Loucy (cell line): Measurements from ENCODE around the gene BLVRA.

Experiments used
- H2AFZ ChIP-seq: fragments of 200-600 bp; sonication (generic); 2 replicates; pipeline ENCODE4 v1.6.0; 2016; ENCODE audit warnings: antibody characterized with exemption, mild to moderate bottlenecking, low read length, moderate library complexity
- H3F3A ChIP-seq: fragments of 200-600 bp; 2 replicates; pipeline ENCODE4 v1.6.0; 2016; ENCODE audit warnings: antibody characterized with exemption, low read depth, mild to moderate bottlenecking
- H3K27me3 ChIP-seq: fragments of 200-600 bp; sonication (generic); 2 replicates; pipeline ENCODE4 v1.6.1; 2014; ENCODE audit warnings: low read length, mild to moderate bottlenecking; ENCODE audit not compliant: insufficient read depth, poor library complexity, severe bottlenecking
- H3K36me3 ChIP-seq: fragments of 200-600 bp; sonication (generic); 2 replicates; pipeline ENCODE4 v1.6.1; 2016; ENCODE audit warnings: low read length; ENCODE audit not compliant: insufficient read depth
- H3K4me1 ChIP-seq: fragments of 200-600 bp; sonication (generic); 2 replicates; pipeline ENCODE4 v1.5.1; 2014; ENCODE audit warnings: low read length, mild to moderate bottlenecking; ENCODE audit not compliant: insufficient read depth, poor library complexity, severe bottlenecking
- H3K4me2 ChIP-seq: fragments of 200-600 bp; sonication (generic); 2 replicates; pipeline ENCODE4 v1.6.0; 2014; ENCODE audit warnings: antibody characterized with exemption, low read length, low read depth, mild to moderate bottlenecking; ENCODE audit not compliant: poor library complexity, severe bottlenecking
- H3K4me3 ChIP-seq: fragments of 200-600 bp; sonication (generic); 2 replicates; pipeline ENCODE4 v1.5.1; 2014; ENCODE audit warnings: low read length, mild to moderate bottlenecking, mixed read lengths; ENCODE audit not compliant: poor library complexity, severe bottlenecking
- H3K79me2 ChIP-seq: fragments of 200-600 bp; sonication (generic); 2 replicates; pipeline ENCODE4 v1.6.1; 2014; ENCODE audit warnings: low read length; ENCODE audit not compliant: insufficient read depth
- H3K9ac ChIP-seq: fragments of 200-600 bp; sonication (generic); 2 replicates; pipeline ENCODE4 v1.6.0; 2014; ENCODE audit warnings: mild to moderate bottlenecking, low read depth, low read length, moderate library complexity; ENCODE audit not compliant: poor library complexity, severe bottlenecking
- H3K9me2 ChIP-seq: fragments of 200-600 bp; sonication (generic); replicated peaks from 2 replicates; pipeline ENCODE4 v1.6.1; 2016; ENCODE audit warnings: low read depth, low read length, mixed read lengths
- H3K9me3 ChIP-seq: fragments of 200-600 bp; sonication (generic); 2 replicates; pipeline ENCODE4 v1.6.1; 2014; ENCODE audit warnings: mild to moderate bottlenecking, antibody characterized with exemption, low read length, low read depth; ENCODE audit not compliant: insufficient read depth
- H4K20me1 ChIP-seq: fragments of 200-600 bp; sonication (generic); 2 replicates; pipeline ENCODE4 v1.6.0; 2014; ENCODE audit warnings: antibody characterized with exemption, low read length, mild to moderate bottlenecking; ENCODE audit not compliant: insufficient read depth, poor library complexity, severe bottlenecking
- EZH2phosphoT487 ChIP-seq: fragments of 200-600 bp; IDR thresholded peaks from 2 replicates; pipeline ENCODE4 v1.6.1; 2018; ENCODE audit warnings: antibody characterized with exemption, mild to moderate bottlenecking, moderate library complexity, borderline replicate concordance
- TF ChIP-seq, protein P1 (sequence below): fragments of 200-600 bp; sonication (generic); conservative IDR thresholded peaks from 2 replicates; pipeline ENCODE4 v1.5.1; 2014; ENCODE audit warnings: mild to moderate bottlenecking, antibody characterized with exemption, low read length

Gene BLVRA

DNA sequence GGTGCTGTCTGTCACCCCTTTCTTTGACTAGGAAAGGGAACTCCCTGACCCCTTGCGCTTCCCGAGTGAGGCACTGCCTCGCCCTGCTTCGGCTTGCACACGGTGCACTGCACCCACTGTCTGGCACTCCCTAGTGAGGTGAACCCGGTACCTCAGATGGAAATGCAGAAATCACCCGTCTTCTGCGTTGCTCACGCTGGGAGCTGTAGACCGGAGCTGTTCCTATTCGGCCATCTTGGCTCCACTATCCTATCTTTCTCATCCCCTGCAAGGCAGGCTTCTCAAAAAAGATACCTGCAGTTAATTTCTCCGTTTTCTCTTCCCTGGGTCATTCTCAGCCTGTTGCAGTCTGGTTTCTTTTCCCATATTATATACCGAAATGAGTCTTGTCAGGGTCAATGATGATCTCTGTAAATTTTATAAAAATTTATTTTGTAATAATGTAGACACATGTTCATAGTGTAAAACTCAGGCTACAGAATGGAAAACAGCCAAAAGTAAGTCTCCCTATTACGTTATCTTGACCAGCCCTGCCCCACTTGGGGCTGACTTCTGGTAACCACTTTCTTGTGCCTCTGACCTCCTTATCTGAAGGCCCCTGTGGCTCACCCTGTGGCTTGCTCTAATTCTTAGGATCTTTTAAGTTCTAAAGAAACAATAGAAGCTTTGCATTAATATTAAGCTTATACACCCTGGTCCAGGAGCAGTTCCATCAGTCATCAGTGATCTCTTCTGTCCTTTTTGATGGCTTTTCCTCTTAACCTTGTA, 20.7 kb downstream of the BLVRA start:
- Histone ChIP-seq H3K27me3 (no peaks in the 10 kb centered on the region), H3K4me2 (no peak overlapping the region), H3K9me2 (no peaks in the 10 kb centered on the region), H3K9me3 (no peaks in the 10 kb centered on the region), H4K20me1 (no peaks in the 10 kb centered on the region), H3F3A (no peaks in the 10 kb centered on the region), H2AFZ (no peak overlapping the region), H3K4me3 (no peak overlapping the region), H3K36me3 (no peaks in the 10 kb centered on the region), H3K9ac (no peak overlapping the region), H3K4me1 (no peaks in the 10 kb centered on the region), H3K79me2 (no peaks in the 10 kb centered on the region)
- TF ChIP-seq, protein P1, sequence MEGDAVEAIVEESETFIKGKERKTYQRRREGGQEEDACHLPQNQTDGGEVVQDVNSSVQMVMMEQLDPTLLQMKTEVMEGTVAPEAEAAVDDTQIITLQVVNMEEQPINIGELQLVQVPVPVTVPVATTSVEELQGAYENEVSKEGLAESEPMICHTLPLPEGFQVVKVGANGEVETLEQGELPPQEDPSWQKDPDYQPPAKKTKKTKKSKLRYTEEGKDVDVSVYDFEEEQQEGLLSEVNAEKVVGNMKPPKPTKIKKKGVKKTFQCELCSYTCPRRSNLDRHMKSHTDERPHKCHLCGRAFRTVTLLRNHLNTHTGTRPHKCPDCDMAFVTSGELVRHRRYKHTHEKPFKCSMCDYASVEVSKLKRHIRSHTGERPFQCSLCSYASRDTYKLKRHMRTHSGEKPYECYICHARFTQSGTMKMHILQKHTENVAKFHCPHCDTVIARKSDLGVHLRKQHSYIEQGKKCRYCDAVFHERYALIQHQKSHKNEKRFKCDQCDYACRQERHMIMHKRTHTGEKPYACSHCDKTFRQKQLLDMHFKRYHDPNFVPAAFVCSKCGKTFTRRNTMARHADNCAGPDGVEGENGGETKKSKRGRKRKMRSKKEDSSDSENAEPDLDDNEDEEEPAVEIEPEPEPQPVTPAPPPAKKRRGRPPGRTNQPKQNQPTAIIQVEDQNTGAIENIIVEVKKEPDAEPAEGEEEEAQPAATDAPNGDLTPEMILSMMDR: no peak
- TF ChIP-seq EZH2phosphoT487: no peak

DNA sequence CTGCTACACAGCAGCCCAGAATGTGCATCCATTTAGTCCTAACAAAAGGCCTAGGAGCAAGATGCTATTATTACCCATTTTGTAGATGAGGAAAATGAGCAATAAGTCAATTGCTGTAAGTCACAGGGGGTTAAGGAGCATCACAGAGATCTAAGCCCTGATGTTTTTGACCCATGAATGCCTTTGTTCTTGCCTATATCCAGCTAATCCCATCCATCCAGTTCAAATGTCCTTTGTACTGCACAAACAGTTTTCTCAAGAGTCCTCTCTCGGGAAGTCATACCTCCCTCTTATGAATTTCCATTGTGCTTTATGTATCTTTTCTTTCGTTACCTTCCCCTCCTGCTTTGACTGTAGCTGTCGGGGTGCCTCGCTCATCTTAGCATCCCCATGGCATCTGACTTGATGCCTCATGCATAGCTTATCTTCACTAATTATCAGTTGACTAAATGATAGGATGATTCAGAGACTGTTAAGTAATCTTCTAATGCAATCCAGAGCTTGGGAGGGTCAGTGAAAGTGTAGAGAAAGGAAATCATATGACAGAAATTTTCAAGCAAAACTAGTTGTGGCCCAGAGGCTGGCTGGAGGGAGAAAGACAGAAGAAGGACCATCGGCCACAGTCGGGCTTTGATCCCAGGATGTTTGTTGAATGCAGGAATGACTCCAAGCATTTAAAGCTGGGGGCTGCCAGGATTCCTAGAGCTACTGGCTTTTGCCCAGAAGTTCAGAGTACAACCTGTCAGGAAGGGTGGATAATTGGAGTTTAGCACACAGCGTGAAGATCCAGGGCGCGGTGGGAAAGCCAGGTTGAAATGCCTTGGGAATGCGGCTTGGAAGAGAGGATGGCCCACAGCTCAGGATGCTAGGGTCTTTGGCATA, 23.5 kb downstream of the BLVRA start:
- no peak overlapping the region for H2AFZ ChIP-seq
- no peaks in the 10 kb centered on the region for H3K79me2 ChIP-seq
- H4K20me1 ChIP-seq: no peaks in the 10 kb centered on the region
- H3K36me3 ChIP-seq: no peaks in the 10 kb centered on the region
- no peaks in the 10 kb centered on the region for H3F3A ChIP-seq
- H3K9ac ChIP-seq: no peak overlapping the region
- H3K4me2 ChIP-seq: no peak overlapping the region
- H3K9me2 ChIP-seq: no peaks in the 10 kb centered on the region
- no peaks in the 10 kb centered on the region for H3K9me3 ChIP-seq
- H3K4me1 ChIP-seq: no peaks in the 10 kb centered on the region
- TF ChIP-seq EZH2phosphoT487: no peak
- TF ChIP-seq, protein P1: no peak
- no peaks in the 10 kb centered on the region for H3K27me3 ChIP-seq
- H3K4me3 ChIP-seq: no peak overlapping the region

DNA sequence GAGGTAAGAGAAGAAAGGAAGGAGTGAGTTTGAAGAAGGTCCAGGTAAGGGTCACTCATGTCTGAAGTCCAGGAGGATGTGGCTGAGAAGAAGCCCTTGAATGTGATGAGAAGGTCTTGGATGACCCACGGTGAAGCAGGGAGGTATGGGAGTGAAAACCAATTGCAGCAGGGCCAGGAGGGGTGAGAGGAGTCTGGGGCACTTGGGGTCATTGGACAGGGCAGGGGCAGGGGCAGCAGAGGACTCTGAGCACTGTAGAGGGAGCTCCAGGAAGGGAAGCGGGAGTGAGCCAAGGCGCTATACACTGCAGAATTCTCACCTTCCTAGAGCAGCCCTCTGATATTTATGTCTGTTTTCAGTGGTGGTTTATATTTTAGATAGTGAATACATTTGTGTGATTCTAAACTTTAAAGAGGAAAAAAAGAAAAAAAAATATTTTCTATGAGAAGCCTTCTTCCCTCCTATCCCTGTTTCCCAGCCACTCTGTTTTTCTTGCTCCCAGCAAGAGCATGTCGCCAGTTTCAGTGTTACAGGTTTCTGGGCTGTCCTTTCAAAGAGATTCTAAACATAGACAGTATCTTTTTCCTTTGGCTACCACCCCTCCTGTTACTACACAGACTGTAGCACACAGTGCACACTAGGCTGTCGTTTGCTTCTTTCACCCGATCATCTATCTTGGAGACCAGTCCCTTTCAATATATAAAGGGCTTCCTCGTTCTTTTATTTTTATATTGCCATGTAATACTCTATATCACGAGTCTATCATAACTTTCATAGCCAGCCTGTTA, 24.5 kb downstream of the BLVRA start:
- Histone ChIP-seq H3K9me3 (no peaks in the 10 kb centered on the region), H3K4me2 (no peak overlapping the region), H3K4me3 (no peak overlapping the region), H3K9me2 (no peaks in the 10 kb centered on the region), H3K9ac (no peak overlapping the region), H3F3A (no peaks in the 10 kb centered on the region), H2AFZ (no peak overlapping the region), H4K20me1 (no peaks in the 10 kb centered on the region), H3K4me1 (no peaks in the 10 kb centered on the region), H3K79me2 (no peaks in the 10 kb centered on the region), H3K27me3 (no peaks in the 10 kb centered on the region), H3K36me3 (no peaks in the 10 kb centered on the region)
- no peak for TF ChIP-seq EZH2phosphoT487
- TF ChIP-seq, protein P1: no peak
